Type B pancreatic cell (in vitro differentiated cells): ENCODE measurements around the gene NUP210. TPM values are rescaled to one million over a fixed set of nuclear protein-coding genes. Genes with fewer than 3 reads are reported as not detected.

ENCODE experiments used
- DNase-seq: peaks from one replicate; pipeline ENCODE4 v3.0.0; 2021; ENCODE audit warnings: mixed read lengths; ENCODE audit not compliant: unreplicated experiment; ENCODE audit errors: extremely low spot score
- H3K27ac Mint-ChIP-seq: 2 replicates; pipeline ENCODE4 v1.8.0; 2021; ENCODE audit warnings: mild to moderate bottlenecking, mixed read lengths
- H3K27me3 Mint-ChIP-seq: 2 replicates; pipeline ENCODE4 v1.8.0; 2021; ENCODE audit warnings: mixed read lengths
- H3K36me3 Mint-ChIP-seq: 2 replicates; pipeline ENCODE4 v1.8.0; 2021; ENCODE audit warnings: mixed read lengths
- H3K4me1 Mint-ChIP-seq: one replicate; pipeline ENCODE4 v1.8.0; 2021; ENCODE audit warnings: mixed read lengths; ENCODE audit not compliant: unreplicated experiment
- H3K4me3 Mint-ChIP-seq: 2 replicates; pipeline ENCODE4 v1.8.0; 2021; ENCODE audit warnings: mild to moderate bottlenecking, mixed read lengths
- H3K9me3 Mint-ChIP-seq: 2 replicates; pipeline ENCODE4 v1.8.0; 2021; ENCODE audit warnings: mixed read lengths
- total RNA-seq: library from RNA; stranded (reverse); gene quantifications from 2 replicates; pipeline ENCODE4 v1.2.1, GENCODE V29; 2021; ENCODE audit warnings: low replicate concordance
- TF ChIP-seq, protein P1 (sequence below): fragments of 200-600 bp; sonication (generic); conservative IDR thresholded peaks from 2 replicates; pipeline ENCODE4 v1.5.0; 2021; ENCODE audit warnings: antibody characterized with exemption, mild to moderate bottlenecking

NUP210 gene
- total RNA-seq, 1 donor from 2014 or later, result 26.5 TPM

DNA sequence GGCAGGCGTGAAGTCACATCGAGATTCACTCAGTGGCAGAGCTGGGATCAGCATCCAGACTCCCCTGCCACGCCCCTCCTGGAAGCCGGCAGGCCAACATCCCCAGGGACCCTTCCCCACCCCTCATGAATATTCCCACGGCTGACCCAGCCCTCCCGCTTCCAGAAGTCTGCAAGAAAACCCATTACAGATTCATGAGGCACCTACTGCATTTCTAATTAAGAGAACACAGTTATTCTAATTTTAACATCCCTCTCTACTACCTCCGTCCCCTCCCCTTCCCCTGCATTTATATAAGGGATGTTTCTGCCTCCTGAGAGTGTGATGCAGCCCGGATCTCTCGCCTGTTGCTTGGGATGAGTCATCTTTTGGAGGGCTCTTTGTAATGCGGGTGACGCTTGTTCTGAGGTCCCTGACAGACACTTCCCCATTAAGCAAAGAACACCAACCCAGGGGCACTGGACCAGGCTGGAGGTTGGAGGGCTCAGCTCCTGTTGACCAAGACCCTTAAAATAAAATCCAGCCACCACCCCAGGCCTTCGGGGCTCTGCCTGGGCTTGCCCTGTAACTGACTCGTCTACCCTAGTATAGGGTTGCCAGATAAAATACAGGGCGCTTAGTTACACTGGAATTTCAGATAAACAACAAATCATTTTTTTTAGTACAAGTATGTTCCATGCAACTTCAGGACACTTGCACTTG lies 118.7 kb downstream of the NUP210 start:
- TF ChIP-seq, protein P1, sequence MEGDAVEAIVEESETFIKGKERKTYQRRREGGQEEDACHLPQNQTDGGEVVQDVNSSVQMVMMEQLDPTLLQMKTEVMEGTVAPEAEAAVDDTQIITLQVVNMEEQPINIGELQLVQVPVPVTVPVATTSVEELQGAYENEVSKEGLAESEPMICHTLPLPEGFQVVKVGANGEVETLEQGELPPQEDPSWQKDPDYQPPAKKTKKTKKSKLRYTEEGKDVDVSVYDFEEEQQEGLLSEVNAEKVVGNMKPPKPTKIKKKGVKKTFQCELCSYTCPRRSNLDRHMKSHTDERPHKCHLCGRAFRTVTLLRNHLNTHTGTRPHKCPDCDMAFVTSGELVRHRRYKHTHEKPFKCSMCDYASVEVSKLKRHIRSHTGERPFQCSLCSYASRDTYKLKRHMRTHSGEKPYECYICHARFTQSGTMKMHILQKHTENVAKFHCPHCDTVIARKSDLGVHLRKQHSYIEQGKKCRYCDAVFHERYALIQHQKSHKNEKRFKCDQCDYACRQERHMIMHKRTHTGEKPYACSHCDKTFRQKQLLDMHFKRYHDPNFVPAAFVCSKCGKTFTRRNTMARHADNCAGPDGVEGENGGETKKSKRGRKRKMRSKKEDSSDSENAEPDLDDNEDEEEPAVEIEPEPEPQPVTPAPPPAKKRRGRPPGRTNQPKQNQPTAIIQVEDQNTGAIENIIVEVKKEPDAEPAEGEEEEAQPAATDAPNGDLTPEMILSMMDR, result no peak
- H3K27ac Mint-ChIP-seq, result peak overlapping the region; percentile 17
- no peaks in the 10 kb centered on the region for H3K9me3 Mint-ChIP-seq
- DNase-seq, result no peak
- no peaks in the 10 kb centered on the region for H3K27me3 Mint-ChIP-seq
- H3K4me1 Mint-ChIP-seq, result peaks cover 20% of the 10 kb centered on the region
- no peak overlapping the region for H3K4me3 Mint-ChIP-seq
- H3K36me3 Mint-ChIP-seq, result no peaks in the 10 kb centered on the region

DNA sequence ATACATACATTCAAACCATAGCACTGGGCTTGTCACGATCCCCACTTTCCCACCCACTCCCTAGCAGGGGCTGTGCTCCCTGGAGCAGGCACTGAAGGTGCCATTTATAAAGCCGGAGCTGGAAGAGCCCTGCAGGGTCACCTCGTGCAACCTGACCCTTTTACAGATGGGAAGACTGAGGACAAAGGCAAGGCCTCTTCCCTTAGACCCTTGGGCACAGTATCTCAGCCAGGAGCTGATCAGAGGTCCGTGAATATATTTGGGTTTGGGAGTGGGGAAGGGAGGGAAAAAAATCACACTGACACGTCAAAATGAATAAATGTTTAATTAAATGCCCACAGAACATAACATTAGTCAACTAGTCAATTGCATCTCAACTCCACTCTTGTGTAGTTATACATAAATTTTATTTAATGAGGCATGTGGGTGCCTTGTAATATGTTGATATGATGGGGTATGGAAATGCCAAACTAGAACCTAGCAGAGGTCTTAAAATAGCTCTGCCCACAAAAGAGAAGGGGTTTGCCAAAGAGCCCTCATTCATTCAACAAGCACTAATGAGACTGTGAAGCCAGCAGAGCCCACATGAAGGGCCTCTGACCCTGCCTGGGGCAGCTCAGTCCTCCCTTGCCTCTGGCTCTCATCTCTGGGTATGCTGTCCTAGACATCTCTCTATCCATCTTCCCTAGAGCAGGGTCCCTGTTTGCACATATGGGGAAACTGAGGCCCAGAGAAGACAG lies 119.4 kb downstream of the NUP210 start:
- Mint-ChIP-seq H3K4me3 (no peak overlapping the region), H3K36me3 (no peaks in the 10 kb centered on the region), H3K27me3 (no peaks in the 10 kb centered on the region), H3K27ac (peak overlapping the region; percentile 17), H3K9me3 (no peaks in the 10 kb centered on the region), H3K4me1 (peaks cover 22% of the 10 kb centered on the region)
- no peak for DNase-seq
- TF ChIP-seq, protein P1, result no peak

DNA sequence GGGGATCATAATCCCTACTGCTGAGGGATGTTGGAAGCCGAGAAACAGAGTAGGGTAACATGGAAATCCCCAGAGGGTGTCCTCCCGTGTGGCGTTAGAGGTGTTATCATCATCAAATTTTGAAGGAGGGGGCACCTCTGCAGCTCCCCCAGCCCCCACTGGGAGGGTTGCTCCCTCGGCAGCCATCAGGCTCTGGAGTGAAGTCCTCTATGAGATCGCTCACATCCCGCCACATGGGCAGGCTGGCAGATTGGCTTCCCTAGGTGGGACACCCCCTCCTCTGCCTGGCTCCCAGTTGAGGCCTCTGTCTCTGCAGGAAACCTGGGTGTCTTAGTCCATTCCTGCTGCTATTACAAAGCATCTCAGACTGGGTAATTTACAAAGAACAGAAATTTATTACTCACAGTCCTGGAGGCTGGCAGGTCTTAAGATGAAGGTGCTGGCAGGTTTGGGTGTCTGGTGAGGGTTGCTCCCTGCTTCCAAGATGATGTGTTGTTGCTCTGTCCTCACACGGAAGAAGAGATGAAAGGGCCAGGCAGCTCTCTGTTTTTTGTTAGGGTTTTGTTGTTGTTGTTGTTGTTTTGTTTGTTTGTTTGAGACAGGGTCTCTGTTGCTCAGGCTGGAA lies 120.5 kb downstream of the NUP210 start:
- peaks cover 25% of the 10 kb centered on the region for H3K4me1 Mint-ChIP-seq
- H3K27ac Mint-ChIP-seq, result no peak overlapping the region
- H3K27me3 Mint-ChIP-seq, result peaks cover 3% of the 10 kb centered on the region
- no peaks in the 10 kb centered on the region for H3K36me3 Mint-ChIP-seq
- TF ChIP-seq, protein P1, result no peak
- DNase-seq, result no peak
- H3K9me3 Mint-ChIP-seq, result no peaks in the 10 kb centered on the region
- H3K4me3 Mint-ChIP-seq, result no peak overlapping the region

DNA sequence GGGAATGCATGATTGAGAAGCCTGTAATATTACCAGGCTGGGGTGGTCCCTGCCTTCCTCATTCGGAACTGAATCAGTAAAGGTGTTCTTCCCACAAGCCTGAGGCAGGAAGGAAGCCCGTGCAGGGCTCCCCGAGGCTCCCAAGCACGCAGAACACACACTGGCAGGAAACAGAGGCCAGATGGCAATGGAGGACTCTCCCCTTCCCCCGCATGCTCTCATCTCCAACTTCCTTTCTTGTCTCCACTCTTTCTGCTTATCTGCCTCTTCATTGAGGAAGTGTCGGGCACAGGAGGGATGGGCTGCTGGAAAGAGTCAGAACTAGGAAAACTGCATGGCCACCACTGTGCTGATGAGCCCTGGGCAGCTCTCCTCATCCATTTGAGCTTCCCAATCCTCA lies 123.5 kb downstream of the NUP210 start:
- no peak for DNase-seq
- H3K27ac Mint-ChIP-seq, result no peak overlapping the region
- peaks cover 6% of the 10 kb centered on the region for H3K27me3 Mint-ChIP-seq
- TF ChIP-seq, protein P1, result no peak
- H3K36me3 Mint-ChIP-seq, result no peaks in the 10 kb centered on the region
- H3K4me1 Mint-ChIP-seq, result peaks cover 17% of the 10 kb centered on the region
- no peak overlapping the region for H3K4me3 Mint-ChIP-seq
- H3K9me3 Mint-ChIP-seq, result no peaks in the 10 kb centered on the region

DNA sequence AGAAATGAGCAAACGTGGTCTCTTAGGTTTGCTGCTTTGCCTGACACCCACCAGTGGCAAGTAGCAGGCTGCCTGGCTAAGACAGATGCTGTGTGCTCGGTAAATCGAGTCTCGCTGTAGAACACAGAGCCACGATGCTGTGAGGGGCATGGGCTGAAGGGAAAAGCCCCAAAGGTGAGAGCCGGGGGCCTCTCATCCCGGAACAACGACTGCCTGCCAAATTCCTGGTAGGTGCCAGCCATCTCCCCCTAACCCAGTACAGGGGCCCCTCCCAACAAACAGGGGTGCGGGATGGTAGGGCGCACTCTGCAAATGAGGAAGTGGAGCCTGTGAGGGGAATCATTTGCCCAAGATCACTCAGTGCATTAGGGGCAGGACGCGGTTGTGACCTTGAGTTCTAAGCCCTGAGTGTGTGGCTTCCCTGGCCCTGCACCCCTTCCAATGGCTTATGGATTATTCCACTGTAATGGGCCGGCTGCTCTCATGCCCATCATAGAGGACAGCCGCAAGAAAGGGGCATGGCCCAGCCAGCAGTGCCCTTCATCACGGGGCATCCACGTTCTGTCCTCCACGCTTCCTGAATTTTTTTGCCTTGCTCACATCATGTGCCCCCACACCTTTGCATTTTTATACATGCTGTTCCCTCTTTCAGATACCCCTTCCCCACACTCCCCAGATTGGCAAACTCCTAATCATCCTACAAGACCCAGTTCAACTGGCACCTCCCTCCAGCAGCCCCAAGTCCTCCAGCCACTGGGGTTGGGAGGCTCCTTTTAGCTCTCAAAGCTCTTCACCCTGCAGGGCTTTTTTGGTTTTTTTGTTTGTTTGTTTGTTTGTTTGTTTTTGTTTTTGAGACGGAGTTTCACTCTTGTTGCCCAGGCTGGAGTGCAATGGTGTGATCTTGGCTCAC lies 125.4 kb downstream of the NUP210 start:
- TF ChIP-seq, protein P1, result no peak
- Mint-ChIP-seq H3K4me1 (peaks cover 11% of the 10 kb centered on the region), H3K9me3 (no peaks in the 10 kb centered on the region), H3K27ac (no peak overlapping the region), H3K36me3 (no peaks in the 10 kb centered on the region), H3K27me3 (peaks cover 6% of the 10 kb centered on the region), H3K4me3 (no peak overlapping the region)
- DNase-seq, result no peak
